PC-9 (cell line): ENCODE data around the gene NRG3.

Experiments
- EZH2 ChIP-seq: fragments of 200-600 bp; sonication (generic); IDR thresholded peaks from 2 replicates; pipeline ENCODE4 v1.8.0; 2017; ENCODE audit warnings: antibody characterized with exemption, low read depth
- TF ChIP-seq, protein P1 (sequence below): fragments of 200-600 bp; sonication (generic); conservative IDR thresholded peaks from 2 replicates; pipeline ENCODE4 v1.6.1; 2017; ENCODE audit warnings: mixed run types, antibody characterized with exemption, mild to moderate bottlenecking, moderate library complexity

DNA sequence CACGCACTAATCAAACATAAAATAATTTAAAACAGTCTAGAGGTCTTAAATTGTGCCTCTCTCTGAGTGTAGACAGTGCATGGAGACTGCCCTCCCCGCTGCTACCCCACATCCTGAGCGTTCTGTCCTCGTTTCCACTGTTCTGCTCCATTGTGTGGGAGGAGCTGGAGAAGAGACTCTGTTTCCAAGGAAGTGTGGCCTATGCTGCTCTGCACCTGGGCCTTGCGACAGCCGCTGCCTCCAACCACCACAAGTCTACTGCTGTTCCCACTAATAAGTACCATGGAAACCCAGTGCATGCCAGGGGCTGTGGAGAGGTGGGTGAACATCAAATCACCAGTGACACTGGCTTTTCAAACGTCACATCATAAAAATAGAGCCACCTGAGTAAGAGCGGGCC lies 19.6 kb downstream of the NRG3 start:
- TF ChIP-seq, protein P1, sequence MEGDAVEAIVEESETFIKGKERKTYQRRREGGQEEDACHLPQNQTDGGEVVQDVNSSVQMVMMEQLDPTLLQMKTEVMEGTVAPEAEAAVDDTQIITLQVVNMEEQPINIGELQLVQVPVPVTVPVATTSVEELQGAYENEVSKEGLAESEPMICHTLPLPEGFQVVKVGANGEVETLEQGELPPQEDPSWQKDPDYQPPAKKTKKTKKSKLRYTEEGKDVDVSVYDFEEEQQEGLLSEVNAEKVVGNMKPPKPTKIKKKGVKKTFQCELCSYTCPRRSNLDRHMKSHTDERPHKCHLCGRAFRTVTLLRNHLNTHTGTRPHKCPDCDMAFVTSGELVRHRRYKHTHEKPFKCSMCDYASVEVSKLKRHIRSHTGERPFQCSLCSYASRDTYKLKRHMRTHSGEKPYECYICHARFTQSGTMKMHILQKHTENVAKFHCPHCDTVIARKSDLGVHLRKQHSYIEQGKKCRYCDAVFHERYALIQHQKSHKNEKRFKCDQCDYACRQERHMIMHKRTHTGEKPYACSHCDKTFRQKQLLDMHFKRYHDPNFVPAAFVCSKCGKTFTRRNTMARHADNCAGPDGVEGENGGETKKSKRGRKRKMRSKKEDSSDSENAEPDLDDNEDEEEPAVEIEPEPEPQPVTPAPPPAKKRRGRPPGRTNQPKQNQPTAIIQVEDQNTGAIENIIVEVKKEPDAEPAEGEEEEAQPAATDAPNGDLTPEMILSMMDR = no peak
- no peak for TF ChIP-seq EZH2
